PC-3 (cell line): ENCODE measurements around the gene FAM25C. TPM values are rescaled to one million over a fixed set of nuclear protein-coding genes. Genes with fewer than 3 reads are reported as not detected.
"Not testable (repeated sequence)": the region's sequence is repeated elsewhere in the genome, so short reads cannot be mapped to it uniquely, and the experiment has no call there.

ENCODE experiments used
- ATAC-seq: fragments of 200-7000 bp; cut with Tn5 transposase; 2 replicates; pipeline ENCODE4 v1.9.1; 2020; ENCODE audit warnings: mild to moderate bottlenecking, moderate library complexity
- BruUV-seq: library from RNA; stranded (reverse); fragments of 400-500 nt; replicated peaks from 2 replicates; lab custom pipeline; 2021; lab: Mats Ljungman, UMichigan
- CTCF ChIA-PET: fragments of 300-600 bp; sonication (Branson Sonifier 250); formaldehyde crosslinking; loops from one replicate; lab custom pipeline; 2022; ENCODE audit warnings: antibody characterized with exemption; lab: Charles Lee
- POLR2A ChIA-PET: fragments of 300-600 bp; sonication (Branson Sonifier 250); formaldehyde crosslinking; loops from one replicate; lab custom pipeline; 2022; ENCODE audit warnings: antibody characterized with exemption; ENCODE audit not compliant: unreplicated experiment; lab: Charles Lee
- DNase-seq: peaks from one replicate; pipeline ENCODE4 v3.0.0-alpha.2; 2015
- H2AFZ ChIP-seq: fragments of 300-600 bp; sonication (generic); 2 replicates; pipeline ENCODE4 v1.6.0; 2016; ENCODE audit warnings: antibody characterized with exemption, low read length
- H3F3A ChIP-seq: fragments of 300-600 bp; sonication (generic); one replicate; pipeline ENCODE4 v1.6.0; 2017; ENCODE audit warnings: antibody characterized with exemption, low read length, control low read depth, mild to moderate bottlenecking; ENCODE audit not compliant: unreplicated experiment
- H3K27ac ChIP-seq: fragments of 300-600 bp; sonication (generic); 2 replicates; pipeline ENCODE4 v1.5.1; 2016; ENCODE audit warnings: mild to moderate bottlenecking, low read length
- H3K27me3 ChIP-seq: fragments of 300-600 bp; sonication (generic); 2 replicates; pipeline ENCODE4 v1.6.1; 2016; ENCODE audit warnings: low read length, mixed read lengths
- H3K36me3 ChIP-seq: fragments of 300-600 bp; sonication (generic); 2 replicates; pipeline ENCODE4 v1.6.1; 2016; ENCODE audit warnings: low read depth, mixed run types, low read length, mixed read lengths
- H3K4me1 ChIP-seq: fragments of 300-600 bp; sonication (generic); 2 replicates; pipeline ENCODE4 v1.5.1; 2016; ENCODE audit warnings: low read length; ENCODE audit not compliant: insufficient read depth
- H3K4me2 ChIP-seq: fragments of 300-600 bp; sonication (generic); 2 replicates; pipeline ENCODE4 v1.6.0; 2016; ENCODE audit warnings: low read length
- H3K4me3 ChIP-seq: fragments of 300-600 bp; sonication (generic); 2 replicates; pipeline ENCODE4 v1.5.1; 2016; ENCODE audit warnings: mild to moderate bottlenecking, low read length, mixed read lengths
- H3K79me2 ChIP-seq: fragments of 300-600 bp; sonication (generic); 2 replicates; pipeline ENCODE4 v1.6.1; 2017; ENCODE audit warnings: low read length, mixed read lengths
- H3K9ac ChIP-seq: fragments of 300-600 bp; sonication (generic); 2 replicates; pipeline ENCODE4 v1.6.0; 2016; ENCODE audit warnings: mild to moderate bottlenecking, low read length
- H3K9me2 ChIP-seq: fragments of 300-600 bp; sonication (generic); replicated peaks from 2 replicates; pipeline ENCODE4 v1.6.1; 2016; ENCODE audit warnings: mixed run types, low read length, mixed read lengths
- H3K9me3 ChIP-seq: fragments of 300-600 bp; sonication (generic); 2 replicates; pipeline ENCODE4 v1.6.1; 2016; ENCODE audit warnings: low read length, mixed read lengths
- H4K20me1 ChIP-seq: fragments of 300-600 bp; sonication (generic); 2 replicates; pipeline ENCODE4 v1.6.1; 2016; ENCODE audit warnings: low read length, mixed read lengths
- intact Hi-C: fragments of 100-400 bp; cut with micrococcal nuclease; formaldehyde crosslinking; loops from 2 replicates; pipeline ENCODE4 v1.9.0; 2023
- total RNA-seq: library from RNA; depleted of rRNA; stranded (reverse); fragments of >200 nt; gene quantifications from 2 replicates; pipeline ENCODE4 v1.2.3, GENCODE V29; 2014

The FAM25C gene
- total RNA-seq, 1 experiment from 2014 or later = not detected

GRCh38 chr10:47973131-47973530 lies 26.5 kb downstream of the FAM25C start:
- H3K9ac ChIP-seq, CTCF ChIA-PET, H2AFZ ChIP-seq, H3F3A ChIP-seq, H3K27me3 ChIP-seq, POLR2A ChIA-PET, H3K4me3 ChIP-seq, intact Hi-C loops, H3K4me2 ChIP-seq, BruUV-seq, ATAC-seq, H4K20me1 ChIP-seq, H3K4me1 ChIP-seq, DNase-seq, H3K79me2 ChIP-seq, H3K27ac ChIP-seq, H3K9me3 ChIP-seq, H3K9me2 ChIP-seq, H3K36me3 ChIP-seq: not testable (repeated sequence)

GRCh38 chr10:47972077-47972476 lies 27.5 kb downstream of the FAM25C start:
- H3K4me2 ChIP-seq, BruUV-seq, POLR2A ChIA-PET, H2AFZ ChIP-seq, H3K4me1 ChIP-seq, DNase-seq, CTCF ChIA-PET, H3K27ac ChIP-seq, H4K20me1 ChIP-seq, H3K9me2 ChIP-seq, H3K9me3 ChIP-seq, intact Hi-C loops, H3K36me3 ChIP-seq, ATAC-seq, H3K4me3 ChIP-seq, H3K9ac ChIP-seq, H3F3A ChIP-seq, H3K79me2 ChIP-seq, H3K27me3 ChIP-seq: not testable (repeated sequence)

- H3K27me3 ChIP-seq, H3K4me1 ChIP-seq, H3K4me2 ChIP-seq, BruUV-seq, POLR2A ChIA-PET, H3K27ac ChIP-seq, H4K20me1 ChIP-seq, H3F3A ChIP-seq, H3K9ac ChIP-seq, H3K4me3 ChIP-seq, H3K79me2 ChIP-seq, H3K9me3 ChIP-seq, H3K9me2 ChIP-seq, DNase-seq, CTCF ChIA-PET, intact Hi-C loops, H3K36me3 ChIP-seq, ATAC-seq, H2AFZ ChIP-seq: not testable (repeated sequence)
Measured at GRCh38 chr10:47971598-47971997, 28.0 kb downstream of the FAM25C start.

GRCh38 chr10:47970047-47970446 lies 29.5 kb downstream of the FAM25C start:
- BruUV-seq, H3K4me2 ChIP-seq, H2AFZ ChIP-seq, H3K9ac ChIP-seq, H3K4me1 ChIP-seq, H3K79me2 ChIP-seq, H3K9me2 ChIP-seq, H3K9me3 ChIP-seq, H3K27me3 ChIP-seq, H3K27ac ChIP-seq, POLR2A ChIA-PET, H4K20me1 ChIP-seq, intact Hi-C loops, H3F3A ChIP-seq, H3K4me3 ChIP-seq, CTCF ChIA-PET, DNase-seq, H3K36me3 ChIP-seq, ATAC-seq: not testable (repeated sequence)

- H3K4me1 ChIP-seq, H3K4me3 ChIP-seq, BruUV-seq, H3K4me2 ChIP-seq, POLR2A ChIA-PET, H3F3A ChIP-seq, H2AFZ ChIP-seq, ATAC-seq, H3K36me3 ChIP-seq, CTCF ChIA-PET, H3K9ac ChIP-seq, DNase-seq, H3K79me2 ChIP-seq, H3K9me3 ChIP-seq, intact Hi-C loops, H4K20me1 ChIP-seq, H3K9me2 ChIP-seq, H3K27me3 ChIP-seq, H3K27ac ChIP-seq: not testable (repeated sequence)
Measured at GRCh38 chr10:47968988-47969387, 30.6 kb downstream of the FAM25C start.

GRCh38 chr10:47964280-47965063 lies 35.1 kb downstream of the FAM25C start:
- POLR2A ChIA-PET, H3K27ac ChIP-seq, H3K4me1 ChIP-seq, H4K20me1 ChIP-seq, H3K4me3 ChIP-seq, H3F3A ChIP-seq, ATAC-seq, H2AFZ ChIP-seq, H3K79me2 ChIP-seq, intact Hi-C loops, H3K4me2 ChIP-seq, H3K9me2 ChIP-seq, DNase-seq, H3K27me3 ChIP-seq, H3K9ac ChIP-seq, H3K9me3 ChIP-seq, H3K36me3 ChIP-seq, CTCF ChIA-PET, BruUV-seq: not testable (repeated sequence)
